Measurements from ENCODE around the gene LSM3. TPM values are rescaled to one million over a fixed set of nuclear protein-coding genes. Genes with fewer than 3 reads are reported as not detected.

LSM3 gene
- total RNA-seq: 6.6 and 7.1 TPM in 2 replicates

GRCh38 chr3:14178247-14179113 lies at the start of gene LSM3, which contains the start of gene XPC:
Gene LSM3, plus strand, starts transcription at chr3:14178817. Its CDS starts 44 bp downstream, at chr3:14178861.
Gene XPC, minus strand, starts transcription at chr3:14178601. Its CDS starts 33 bp downstream, at chr3:14178568.

Other genes with a start within 250 kb of the LSM3 start
- gene CHCHD4, start 53.9 kb upstream of the LSM3 start, total RNA-seq: 13.0 and 17.2 TPM in 2 replicates
- gene TMEM43, start 53.8 kb upstream of the LSM3 start, total RNA-seq: 60.2 and 69.7 TPM in 2 replicates
- gene XPC, start 216 bp upstream of the LSM3 start, total RNA-seq: 28.6 and 39.5 TPM in 2 replicates
- gene SLC6A6, start 223.8 kb downstream of the LSM3 start, total RNA-seq: 6.7 and 12.4 TPM in 2 replicates

All from dermis lymphatic vessel endothelial cell (primary cell).